Liver (tissue), 9 donors: Measurements from ENCODE around the gene UGT2B7. TPM values are rescaled to one million over a fixed set of nuclear protein-coding genes. Genes with fewer than 3 reads are reported as not detected.
"Not testable (repeated sequence)": the region's sequence is repeated elsewhere in the genome, so short reads cannot be mapped to it uniquely, and the experiment has no call there.

Experiments used
- DNase-seq: peaks from one replicate; pipeline ENCODE4 v3.0.0-alpha.2; 2017; ENCODE audit warnings: low spot score
- H3K27ac ChIP-seq, 2 donors: one replicate each; pipeline ENCODE4 v1.7.0; 2013; ENCODE audit warnings: inconsistent platforms in 2 of 2, low read length in 2 of 2, control low read depth in 1 of 2, low read depth in 1 of 2, mild to moderate bottlenecking in 1 of 2
- H3K27me3 ChIP-seq, 4 donors: one replicate each; pipeline versions ENCODE4 v1.6.1 to v1.7.0; 2013; ENCODE audit warnings: low read length in 3 of 4, inconsistent platforms in 1 of 4, mild to moderate bottlenecking in 1 of 4, moderate library complexity in 1 of 4; ENCODE audit not compliant: control insufficient read depth in 4 of 4, insufficient read depth in 4 of 4
- H3K36me3 ChIP-seq, 4 donors: one replicate each; pipeline versions ENCODE4 v1.6.1 to v1.7.0; 2013; ENCODE audit warnings: low read length in 3 of 4, mild to moderate bottlenecking in 3 of 4, low read depth in 1 of 4, moderate library complexity in 1 of 4; ENCODE audit not compliant: control insufficient read depth in 4 of 4, insufficient read depth in 3 of 4
- H3K4me1 ChIP-seq, 4 donors: one replicate each; pipeline versions ENCODE4 v1.6.1 to v1.7.0; 2013; ENCODE audit warnings: low read length in 3 of 4, mild to moderate bottlenecking in 3 of 4, moderate library complexity in 1 of 4; ENCODE audit not compliant: control insufficient read depth in 4 of 4, insufficient read depth in 4 of 4
- H3K4me3 ChIP-seq, 3 donors: one replicate each; pipeline versions ENCODE4 v1.6.1 to v1.7.0; 2013; ENCODE audit warnings: low read length in 3 of 3, control low read depth in 1 of 3, low read depth in 1 of 3, mild to moderate bottlenecking in 1 of 3
- H3K9ac ChIP-seq, 2 donors: one replicate each; pipeline ENCODE4 v1.7.0; 2013; ENCODE audit warnings: low read length in 2 of 2, mild to moderate bottlenecking in 2 of 2, moderate library complexity in 2 of 2, control low read depth in 1 of 2, low read depth in 1 of 2
- H3K9me3 ChIP-seq, 4 donors: one replicate each; pipeline versions ENCODE4 v1.6.1 to v1.7.0; 2013; ENCODE audit warnings: low read length in 3 of 4; ENCODE audit not compliant: control insufficient read depth in 4 of 4
- CTCF ChIP-seq: fragments of 150-350 bp; IDR thresholded peaks from 2 replicates; pipeline ENCODE4 v1.5.1; 2017; ENCODE audit warnings: improper control_type of control experiment, low read depth, low read length; ENCODE audit not compliant: missing input control
- EGR1 ChIP-seq, 2 donors: IDR thresholded peaks; 2 replicates each; pipeline ENCODE4 v1.6.1; 2016 to 2018; ENCODE audit warnings: antibody characterized with exemption in 2 of 2, low read depth in 2 of 2
- FOXA2 ChIP-seq: IDR thresholded peaks from 2 replicates; pipeline ENCODE4 v1.6.1; 2016; ENCODE audit warnings: antibody characterized with exemption
- GABPA ChIP-seq, 2 donors: IDR thresholded peaks in 1 of 2; conservative IDR thresholded peaks in 1 of 2; 2 replicates each; pipeline ENCODE4 v1.6.1; 2016; ENCODE audit warnings: antibody characterized with exemption in 2 of 2, mild to moderate bottlenecking in 1 of 2, moderate library complexity in 1 of 2
- HNF4A ChIP-seq, 2 donors: conservative IDR thresholded peaks; 2 replicates each; pipeline ENCODE4 v1.6.1; 2016; ENCODE audit warnings: antibody characterized with exemption in 2 of 2, mild to moderate bottlenecking in 2 of 2
- HNF4G ChIP-seq: IDR thresholded peaks from 2 replicates; pipeline ENCODE4 v1.6.1; 2016; ENCODE audit warnings: antibody characterized with exemption
- JUND ChIP-seq, 2 donors: IDR thresholded peaks; 2 replicates each; pipeline ENCODE4 v1.6.1; 2016; ENCODE audit warnings: antibody characterized with exemption in 2 of 2
- MAX ChIP-seq: IDR thresholded peaks from 2 replicates; pipeline ENCODE4 v1.6.1; 2016; ENCODE audit warnings: antibody characterized with exemption
- NR2F2 ChIP-seq: IDR thresholded peaks from 2 replicates; pipeline ENCODE4 v1.6.1; 2016; ENCODE audit warnings: antibody characterized with exemption
- RAD21 ChIP-seq, 2 donors: IDR thresholded peaks; 2 replicates each; pipeline ENCODE4 v1.6.1; 2016; ENCODE audit warnings: antibody characterized with exemption in 2 of 2, mild to moderate bottlenecking in 2 of 2
- RXRA ChIP-seq, 2 donors: IDR thresholded peaks; 2 replicates each; pipeline ENCODE4 v1.6.1; 2017 to 2018; ENCODE audit warnings: antibody characterized with exemption in 2 of 2, mild to moderate bottlenecking in 1 of 2
- SP1 ChIP-seq: IDR thresholded peaks from 2 replicates; pipeline ENCODE4 v1.6.1; 2018; ENCODE audit warnings: antibody characterized with exemption, mild to moderate bottlenecking
- TAF1 ChIP-seq: conservative IDR thresholded peaks from 2 replicates; pipeline ENCODE4 v1.6.1; 2016; ENCODE audit warnings: antibody characterized with exemption, mild to moderate bottlenecking
- YY1 ChIP-seq: IDR thresholded peaks from 2 replicates; pipeline ENCODE4 v1.6.1; 2016; ENCODE audit warnings: antibody characterized with exemption, mild to moderate bottlenecking
- ZBTB33 ChIP-seq: IDR thresholded peaks from 2 replicates; pipeline ENCODE4 v1.6.1; 2016; ENCODE audit warnings: antibody characterized with exemption
- WGBS: extraction: QIAGEN DNeasy Blood & Tissue Kit; methylation state at CpG from one replicate; pipeline ENCODE4 v1.1.7; 2013; 5-methylcytosine and 5-hydroxymethylcytosine counted together
- polyA plus RNA-seq, 2 donors: library from polyadenylated mRNA; stranded (reverse) in 1 of 2; unstranded in 1 of 2; fragments of 200-250 nt in 1 of 2; fragments of >200 nt in 1 of 2; fragmentation: Nextera tagmentation in 1 of 2; extraction: Ambion mirVana in 1 of 2; gene quantifications; one replicate each; pipeline versions ENCODE4 v1.2.1 to v1.2.3, GENCODE V29; 2013 to 2015
- total RNA-seq, 2 donors: library from RNA; depleted of rRNA; stranded (reverse); fragments of >200 nt; gene quantifications; one replicate each; pipeline ENCODE4 v1.2.3, GENCODE V29; 2014
- TF ChIP-seq, protein P1 (sequence below): IDR thresholded peaks from 2 replicates; pipeline ENCODE4 v1.6.1; 2016; ENCODE audit warnings: antibody characterized with exemption
- TF ChIP-seq, protein P2 (sequence below): IDR thresholded peaks from 2 replicates; pipeline ENCODE4 v1.6.1; 2016; ENCODE audit warnings: antibody characterized with exemption, mild to moderate bottlenecking
- donor health status: healthy.
- donor health status: healthy.
- donor health status: healthy.
- donor health status: healthy.
- donor health status: healthy.

UGT2B7 gene
- total and polyA plus RNA-seq, 4 donors: 5.9 to 198 (median 164) TPM

GRCh38 chr4:69099910-69100309 is 3.6 kb downstream of the UGT2B7 start:
- WGBS: 50% methylated on average over 4 of the region's 4 CpGs
- Histone ChIP-seq H3K4me3 (peak overlapping the region in 2 of 3 donors; percentile 41 to 58), H3K4me1 (peaks cover 0 to 33% (median 14%) of the 10 kb centered on the region in 4 donors), H3K9ac (peak overlapping the region in 1 of 2 donors; percentile 98), H3K27ac (peak overlapping the region; percentile 69 to 73), H3K36me3 (peaks cover 0 to 2% (median 0%) of the 10 kb centered on the region in 4 donors), H3K9me3 (no peaks in the 10 kb centered on the region), H3K27me3 (no peaks in the 10 kb centered on the region)
- DNase-seq: no peak
- TF ChIP-seq CTCF (no peak), JUND (IDR thresholded peaks at IDR 0.05) (no peak), GABPA (IDR thresholded peaks at IDR 0.05 in 1 of 2, conservative IDR thresholded peaks at IDR 0.05 in 1 of 2) (no peak), RXRA (IDR thresholded peaks at IDR 0.05) (no peak), MAX (no peak), HNF4G (no peak), RAD21 (IDR thresholded peaks at IDR 0.05) (no peak)
- TF ChIP-seq, protein P1, sequence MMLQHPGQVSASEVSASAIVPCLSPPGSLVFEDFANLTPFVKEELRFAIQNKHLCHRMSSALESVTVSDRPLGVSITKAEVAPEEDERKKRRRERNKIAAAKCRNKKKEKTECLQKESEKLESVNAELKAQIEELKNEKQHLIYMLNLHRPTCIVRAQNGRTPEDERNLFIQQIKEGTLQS: no peak

DNA sequence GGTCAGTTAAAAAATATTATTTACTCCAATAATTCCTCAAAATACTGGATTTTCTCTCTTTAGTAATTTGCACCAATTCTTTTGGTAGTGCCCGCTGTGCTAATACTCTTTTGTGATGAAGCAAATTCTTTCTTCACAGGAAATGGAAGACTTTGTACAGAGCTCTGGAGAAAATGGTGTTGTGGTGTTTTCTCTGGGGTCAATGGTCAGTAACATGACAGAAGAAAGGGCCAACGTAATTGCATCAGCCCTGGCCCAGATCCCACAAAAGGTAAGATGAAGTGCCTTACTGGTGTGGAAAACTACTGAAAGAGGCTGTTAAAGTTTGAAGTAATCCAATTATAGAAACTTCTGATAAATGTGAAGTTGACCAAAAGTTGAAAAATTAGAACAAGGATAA is 6.4 kb downstream of the UGT2B7 start:
- H3K27me3 ChIP-seq, DNase-seq, H3K4me3 ChIP-seq, H3K36me3 ChIP-seq, H3K9me3 ChIP-seq: not testable (repeated sequence)
- 33% methylated on average over 2 of the region's 2 CpGs for WGBS
- peak overlapping the region; percentile 84 to 85 for H3K27ac ChIP-seq
- peak overlapping the region in 1 of 2 donors; percentile 46 for H3K9ac ChIP-seq
- H3K4me1 ChIP-seq: peaks cover 0 to 21% (median 10%) of the 10 kb centered on the region in 4 donors
- TF ChIP-seq RXRA (IDR thresholded peaks at IDR 0.05) (peak; percentile 91 to 94), MAX (peak; percentile 62), RAD21 (IDR thresholded peaks at IDR 0.05) (peak; percentile 57 to 58), JUND (IDR thresholded peaks at IDR 0.05) (peak; percentile 86 to 90), GABPA (IDR thresholded peaks at IDR 0.05 in 1 of 2, conservative IDR thresholded peaks at IDR 0.05 in 1 of 2) (peak in 1 of 2 donors; percentile 57), ZBTB33 (peak; percentile 85), SP1 (peak; percentile 83), YY1 (peak; percentile 95), HNF4A (conservative IDR thresholded peaks at IDR 0.05) (peak; percentile 93 to 94), HNF4G (peak; percentile 77), TAF1 (peak; percentile 59), FOXA2 (peak; percentile 38), EGR1 (IDR thresholded peaks at IDR 0.05; ENCODE audit: low read depth in 2 of 2) (peak in 1 of 2 donors; percentile 42), NR2F2 (peak; percentile 45)
- TF ChIP-seq, protein P2, sequence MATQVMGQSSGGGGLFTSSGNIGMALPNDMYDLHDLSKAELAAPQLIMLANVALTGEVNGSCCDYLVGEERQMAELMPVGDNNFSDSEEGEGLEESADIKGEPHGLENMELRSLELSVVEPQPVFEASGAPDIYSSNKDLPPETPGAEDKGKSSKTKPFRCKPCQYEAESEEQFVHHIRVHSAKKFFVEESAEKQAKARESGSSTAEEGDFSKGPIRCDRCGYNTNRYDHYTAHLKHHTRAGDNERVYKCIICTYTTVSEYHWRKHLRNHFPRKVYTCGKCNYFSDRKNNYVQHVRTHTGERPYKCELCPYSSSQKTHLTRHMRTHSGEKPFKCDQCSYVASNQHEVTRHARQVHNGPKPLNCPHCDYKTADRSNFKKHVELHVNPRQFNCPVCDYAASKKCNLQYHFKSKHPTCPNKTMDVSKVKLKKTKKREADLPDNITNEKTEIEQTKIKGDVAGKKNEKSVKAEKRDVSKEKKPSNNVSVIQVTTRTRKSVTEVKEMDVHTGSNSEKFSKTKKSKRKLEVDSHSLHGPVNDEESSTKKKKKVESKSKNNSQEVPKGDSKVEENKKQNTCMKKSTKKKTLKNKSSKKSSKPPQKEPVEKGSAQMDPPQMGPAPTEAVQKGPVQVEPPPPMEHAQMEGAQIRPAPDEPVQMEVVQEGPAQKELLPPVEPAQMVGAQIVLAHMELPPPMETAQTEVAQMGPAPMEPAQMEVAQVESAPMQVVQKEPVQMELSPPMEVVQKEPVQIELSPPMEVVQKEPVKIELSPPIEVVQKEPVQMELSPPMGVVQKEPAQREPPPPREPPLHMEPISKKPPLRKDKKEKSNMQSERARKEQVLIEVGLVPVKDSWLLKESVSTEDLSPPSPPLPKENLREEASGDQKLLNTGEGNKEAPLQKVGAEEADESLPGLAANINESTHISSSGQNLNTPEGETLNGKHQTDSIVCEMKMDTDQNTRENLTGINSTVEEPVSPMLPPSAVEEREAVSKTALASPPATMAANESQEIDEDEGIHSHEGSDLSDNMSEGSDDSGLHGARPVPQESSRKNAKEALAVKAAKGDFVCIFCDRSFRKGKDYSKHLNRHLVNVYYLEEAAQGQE: peak; percentile 69
- TF ChIP-seq, protein P1: peak; percentile 96
